ENCODE results near the gene KRT85. TPM values are rescaled to one million over a fixed set of nuclear protein-coding genes. Genes with fewer than 3 reads are reported as not detected.

The KRT85 gene
- polyA plus RNA-seq, 1 experiment, result not detected

DNA sequence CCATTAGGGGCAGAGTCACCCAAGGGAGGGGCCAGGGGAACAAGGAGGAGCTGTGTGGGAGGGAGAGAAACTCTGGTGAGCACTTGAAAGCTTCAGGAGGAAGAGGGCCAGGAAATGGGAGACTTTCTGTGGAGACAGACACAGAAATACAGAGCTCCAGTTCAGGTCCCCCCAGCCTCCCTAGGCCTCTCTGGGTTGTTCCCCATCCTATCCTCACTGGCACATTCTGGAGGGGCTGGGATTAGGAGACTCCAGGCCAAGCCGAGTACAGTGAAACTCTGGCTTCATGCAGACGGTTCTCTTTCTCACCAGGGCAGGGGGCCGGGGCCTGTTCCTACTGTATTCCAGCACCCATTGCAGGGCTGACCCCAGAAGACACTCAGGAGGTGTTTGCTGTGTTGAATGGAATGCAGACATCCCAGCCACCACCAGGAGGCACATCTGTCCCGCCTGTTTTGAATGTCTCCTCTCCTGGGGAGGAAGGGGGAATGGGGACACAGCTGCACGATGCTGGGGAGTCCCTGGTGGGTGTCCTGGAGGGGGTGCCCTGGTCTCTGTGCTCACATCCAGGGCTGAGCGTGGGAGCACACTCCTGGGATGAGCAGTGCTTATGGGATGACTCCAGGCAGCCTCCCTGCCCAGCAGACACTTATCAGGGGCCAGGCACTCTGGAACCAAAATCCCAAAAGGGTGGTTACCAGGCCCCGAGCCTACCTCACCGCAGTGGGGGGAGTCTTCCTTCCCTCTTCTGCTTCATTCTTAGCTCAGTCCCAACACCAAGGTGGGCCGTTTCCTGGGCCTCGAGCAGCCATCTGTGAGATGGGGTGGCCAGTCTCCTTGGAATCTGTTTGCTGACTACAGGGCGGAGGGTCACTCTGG lies 23.7 kb upstream of the KRT85 start:
- no peak overlapping the region for H3K4me3 ChIP-seq (ENCODE audit: low read depth, low read length)
- POLR2A ChIA-PET, result no interaction called here
- H3K36me3 ChIP-seq (ENCODE audit: control insufficient read depth, insufficient read depth, low read length), result no peaks in the 10 kb centered on the region
- DNase-seq (ENCODE audit: low read depth), result no peak
- CTCF ChIA-PET, result interaction anchor here (0.6 to 2.2 kb wide), 23 partner anchors 9 to 590 kb away, joined by 3 to 21 read pairs (median 4); no protein-coding TSS in a partner anchor
- TF ChIP-seq, protein P1, sequence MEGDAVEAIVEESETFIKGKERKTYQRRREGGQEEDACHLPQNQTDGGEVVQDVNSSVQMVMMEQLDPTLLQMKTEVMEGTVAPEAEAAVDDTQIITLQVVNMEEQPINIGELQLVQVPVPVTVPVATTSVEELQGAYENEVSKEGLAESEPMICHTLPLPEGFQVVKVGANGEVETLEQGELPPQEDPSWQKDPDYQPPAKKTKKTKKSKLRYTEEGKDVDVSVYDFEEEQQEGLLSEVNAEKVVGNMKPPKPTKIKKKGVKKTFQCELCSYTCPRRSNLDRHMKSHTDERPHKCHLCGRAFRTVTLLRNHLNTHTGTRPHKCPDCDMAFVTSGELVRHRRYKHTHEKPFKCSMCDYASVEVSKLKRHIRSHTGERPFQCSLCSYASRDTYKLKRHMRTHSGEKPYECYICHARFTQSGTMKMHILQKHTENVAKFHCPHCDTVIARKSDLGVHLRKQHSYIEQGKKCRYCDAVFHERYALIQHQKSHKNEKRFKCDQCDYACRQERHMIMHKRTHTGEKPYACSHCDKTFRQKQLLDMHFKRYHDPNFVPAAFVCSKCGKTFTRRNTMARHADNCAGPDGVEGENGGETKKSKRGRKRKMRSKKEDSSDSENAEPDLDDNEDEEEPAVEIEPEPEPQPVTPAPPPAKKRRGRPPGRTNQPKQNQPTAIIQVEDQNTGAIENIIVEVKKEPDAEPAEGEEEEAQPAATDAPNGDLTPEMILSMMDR (IDR thresholded peaks at IDR 0.05; ENCODE audit: insufficient read depth, low read depth, low read length), result peak; percentile 76
- peaks cover 9% of the 10 kb centered on the region; the same call in 1 of the 2 replicates for H3K27me3 ChIP-seq (ENCODE audit: control insufficient read depth, insufficient read depth, low read length)

DNA sequence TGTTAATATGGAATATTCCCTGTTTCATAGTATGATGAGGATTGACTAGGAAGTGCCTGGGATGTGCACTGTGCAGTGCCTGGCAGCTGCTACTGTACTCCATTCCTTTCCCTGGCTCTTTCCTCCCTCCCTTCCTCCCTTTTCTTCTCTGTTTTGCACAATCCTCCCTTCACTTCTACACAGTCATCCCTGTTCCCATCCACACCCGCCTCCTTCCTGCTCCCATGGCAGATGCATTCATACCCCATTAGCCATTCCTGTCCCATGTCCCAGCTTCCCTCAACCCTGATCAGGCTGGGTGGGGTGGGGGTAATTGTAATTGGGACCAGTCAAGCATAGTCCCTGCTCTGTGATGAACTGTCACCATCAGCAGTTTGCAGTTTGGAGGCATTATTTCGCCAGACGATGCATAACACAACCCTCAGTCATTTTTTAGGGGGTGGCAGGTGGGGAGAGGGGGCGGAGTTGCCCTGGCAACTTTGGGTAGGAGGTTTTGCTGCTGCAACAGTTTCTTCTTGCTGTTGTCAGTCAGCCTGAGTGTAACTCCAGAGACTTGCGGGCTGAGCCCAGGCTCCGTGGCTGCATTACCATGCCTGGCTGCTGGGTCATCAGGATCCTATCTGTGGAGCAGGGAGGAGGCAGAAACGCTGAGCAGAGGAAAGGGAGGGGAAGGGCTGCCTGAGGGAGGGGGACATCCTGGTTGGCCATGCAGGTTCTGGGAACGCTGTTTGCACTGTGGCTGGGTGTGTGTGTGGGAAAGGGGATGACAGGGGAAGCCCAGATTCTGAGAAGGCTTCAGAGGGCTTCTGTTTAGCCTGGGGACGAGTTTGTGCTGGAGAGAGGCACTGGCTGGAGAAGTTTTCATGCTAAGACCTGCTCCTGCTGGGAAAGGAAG lies 22.3 kb upstream of the KRT85 start:
- peaks cover 14% of the 10 kb centered on the region for H3K27me3 ChIP-seq (ENCODE audit: control insufficient read depth, insufficient read depth, low read length)
- POLR2A ChIA-PET, result no interaction called here
- CTCF ChIA-PET, result interaction anchor here (0.9 to 1.9 kb wide), 3 partner anchors 193 to 478 kb away, joined by 3 to 5 read pairs (median 4); no protein-coding TSS in a partner anchor
- no peaks in the 10 kb centered on the region for H3K36me3 ChIP-seq (ENCODE audit: control insufficient read depth, insufficient read depth, low read length)
- TF ChIP-seq, protein P1 (IDR thresholded peaks at IDR 0.05; ENCODE audit: insufficient read depth, low read depth, low read length), result no peak
- no peak overlapping the region for H3K4me3 ChIP-seq (ENCODE audit: low read depth, low read length)
- no peak for DNase-seq (ENCODE audit: low read depth)

DNA sequence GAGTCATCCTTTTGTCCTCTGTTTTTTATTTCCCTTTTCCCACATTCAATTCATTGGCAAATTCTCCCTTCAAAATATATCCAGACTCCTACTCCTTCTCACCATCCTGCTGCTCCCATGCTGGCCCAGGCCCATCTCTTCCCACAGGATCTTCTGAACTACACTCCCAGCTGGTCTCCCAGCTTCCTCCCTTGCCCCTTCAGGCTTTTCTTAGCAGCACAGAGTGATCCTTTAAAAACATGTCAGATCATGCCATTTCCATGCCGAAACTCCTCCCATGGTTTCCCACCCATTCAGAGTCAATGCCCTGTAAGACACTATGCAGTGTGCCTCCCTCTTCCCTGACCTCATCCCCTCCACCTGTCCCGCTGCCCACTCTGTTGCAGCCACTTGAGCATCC lies 20.6 kb upstream of the KRT85 start:
- no peak for DNase-seq (ENCODE audit: low read depth)
- Histone ChIP-seq H3K27me3 (ENCODE audit: control insufficient read depth, insufficient read depth, low read length) (peaks cover 14% of the 10 kb centered on the region), H3K36me3 (ENCODE audit: control insufficient read depth, insufficient read depth, low read length) (no peaks in the 10 kb centered on the region), H3K4me3 (ENCODE audit: low read depth, low read length) (no peak overlapping the region)
- TF ChIP-seq, protein P1 (IDR thresholded peaks at IDR 0.05; ENCODE audit: insufficient read depth, low read depth, low read length), result no peak
- CTCF ChIA-PET, result interaction anchor here (1.0 to 1.9 kb wide), 3 partner anchors 14 to 482 kb away, joined by 3 to 5 read pairs (median 4); no protein-coding TSS in a partner anchor
- POLR2A ChIA-PET, result no interaction called here

DNA sequence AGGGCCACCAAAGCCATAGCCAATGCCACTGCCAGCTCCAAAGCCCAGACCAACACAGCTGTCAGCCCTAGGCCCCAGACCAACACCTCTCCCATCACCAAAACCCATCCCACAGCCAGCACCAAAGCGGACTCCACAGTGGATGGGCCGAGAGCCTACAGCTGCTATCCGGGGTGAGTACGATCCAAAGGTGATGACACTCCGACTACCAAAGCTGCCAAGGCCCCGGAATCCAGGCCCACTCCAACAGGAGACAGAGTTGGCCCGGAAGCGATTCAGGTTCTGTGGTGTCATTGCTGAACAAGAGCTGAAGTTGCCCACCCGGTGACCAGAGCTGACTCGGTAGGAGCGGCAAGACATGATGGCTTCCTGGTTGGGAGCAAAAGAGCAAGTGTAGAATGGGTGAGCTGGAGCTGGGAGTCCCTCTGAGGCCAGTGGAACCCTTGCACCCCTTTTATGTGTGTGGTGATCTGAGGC lies 18.0 kb upstream of the KRT85 start, which contains the start of gene KRT84:
TSS of gene KRT84 (minus strand) at position 427 of the 477 bp plus-strand sequence. CDS start at position 360, 67 bp downstream.
- ChIA-PET POLR2A (no interaction called here), CTCF (interaction anchor here (1.0 to 3.9 kb wide), 7 partner anchors 11 to 499 kb away, joined by 3 to 23 read pairs (median 6); no protein-coding TSS in a partner anchor)
- no peaks in the 10 kb centered on the region for H3K36me3 ChIP-seq (ENCODE audit: control insufficient read depth, insufficient read depth, low read length)
- no peak within 1 kb of the TSS for H3K4me3 ChIP-seq (ENCODE audit: low read depth, low read length)
- DNase-seq (ENCODE audit: low read depth), result no peak
- TF ChIP-seq, protein P1 (IDR thresholded peaks at IDR 0.05; ENCODE audit: insufficient read depth, low read depth, low read length), result no peak
- peaks cover 16% of the 10 kb centered on the region for H3K27me3 ChIP-seq (ENCODE audit: control insufficient read depth, insufficient read depth, low read length)

Data from BJ (cell line).